B cell (primary cell): ENCODE measurements around the gene PBX1. TPM values are rescaled to one million over a fixed set of nuclear protein-coding genes. Genes with fewer than 3 reads are reported as not detected.

Experiments used
- ATAC-seq: fragments of 200-7000 bp; cut with Tn5 transposase; one replicate; pipeline ENCODE4 v1.10.0; 2021; ENCODE audit warnings: low read depth, mild to moderate bottlenecking, moderate number of reproducible peaks, moderate library complexity
- CTCF ChIA-PET: fragments of 350-600 bp; sonication (Branson Sonifier 250); formaldehyde crosslinking; loops from one replicate; lab custom pipeline; 2021; ENCODE audit warnings: antibody characterized with exemption, inconsistent platforms; lab: Charles Lee
- POLR2A ChIA-PET: fragments of 350-600 bp; sonication (Branson Sonifier 250); formaldehyde crosslinking; loops from one replicate; lab custom pipeline; 2021; ENCODE audit warnings: antibody characterized with exemption; lab: Charles Lee
- DNase-seq: peaks from one replicate; pipeline ENCODE4 v3.0.0; 2013
- H2AFZ ChIP-seq: 2 replicates; pipeline ENCODE4 v1.6.1; 2012; ENCODE audit warnings: mild to moderate bottlenecking, low read depth, low read length; ENCODE audit not compliant: insufficient read depth, poor library complexity, severe bottlenecking
- H3K27ac ChIP-seq, 2 donors: 1 replicate in 1 of 2; 2 replicates in 1 of 2; pipeline ENCODE4 v1.5.1; 2012 to 2013; ENCODE audit warnings: low read length in 2 of 2, mild to moderate bottlenecking in 2 of 2, moderate library complexity in 1 of 2
- H3K27me3 ChIP-seq, 4 experiments: fragments of 200-600 bp in 1 of 4; sonication (generic) in 1 of 4; replicated peaks in 1 of 4; 1 replicate in 2 of 4; 2 replicates in 2 of 4; pipeline versions ENCODE4 v1.6.1 to v1.7.0; 2013 to 2016; ENCODE audit warnings: low read length in 3 of 4, mild to moderate bottlenecking in 2 of 4, mixed read lengths in 1 of 4, moderate library complexity in 1 of 4; ENCODE audit not compliant: insufficient read depth in 4 of 4, control insufficient read depth in 3 of 4; ENCODE audit errors: control extremely low read depth in 1 of 4
- H3K36me3 ChIP-seq, 2 experiments: replicated peaks in 1 of 2; 1 replicate in 1 of 2; 2 replicates in 1 of 2; pipeline versions ENCODE4 v1.6.1 to v1.7.1; 2013; ENCODE audit warnings: low read length in 1 of 2; ENCODE audit not compliant: insufficient read depth in 2 of 2, control insufficient read depth in 1 of 2; ENCODE audit errors: control extremely low read depth in 1 of 2, extremely low read depth in 1 of 2
- H3K4me1 ChIP-seq, 2 donors: fragments of 200-600 bp in 1 of 2; sonication (generic) in 1 of 2; 1 replicate in 1 of 2; 2 replicates in 1 of 2; pipeline versions ENCODE4 v1.5.1 to v1.6.1; 2013 to 2017; ENCODE audit warnings: low read length in 2 of 2; ENCODE audit not compliant: control insufficient read depth in 2 of 2, insufficient read depth in 2 of 2
- H3K4me2 ChIP-seq: replicated peaks from 2 replicates; pipeline ENCODE3; 2012; ENCODE audit warnings: mild to moderate bottlenecking, low read depth, low read length; ENCODE audit not compliant: poor library complexity, severe bottlenecking
- H3K4me3 ChIP-seq, 5 experiments: fragments of 200-600 bp in 1 of 5; sonication (generic) in 1 of 5; 1 replicate in 3 of 5; 2 replicates in 2 of 5; pipeline versions ENCODE4 v1.5.1 to v1.7.0; 2011 to 2016; ENCODE audit warnings: low read length in 4 of 5, mild to moderate bottlenecking in 4 of 5, low read depth in 2 of 5, control low read depth in 1 of 5, moderate library complexity in 1 of 5; ENCODE audit not compliant: insufficient read depth in 1 of 5; ENCODE audit errors: control extremely low read depth in 1 of 5, extremely low read depth in 1 of 5
- H3K79me2 ChIP-seq: fragments of 200-600 bp; sonication (generic); one replicate; pipeline ENCODE4 v1.6.0; 2016; ENCODE audit warnings: low read length; ENCODE audit not compliant: control insufficient read depth, insufficient read depth
- H3K9ac ChIP-seq: fragments of 200-600 bp; sonication (generic); 2 replicates; pipeline ENCODE4 v1.6.1; 2017; ENCODE audit warnings: mild to moderate bottlenecking, low read length, moderate library complexity
- H3K9me3 ChIP-seq, 3 donors: one replicate each; pipeline versions ENCODE4 v1.6.1 to v1.7.1; 2013; ENCODE audit warnings: low read length in 2 of 3; ENCODE audit not compliant: control insufficient read depth in 2 of 3, insufficient read depth in 1 of 3; ENCODE audit errors: control extremely low read depth in 1 of 3
- H4K20me1 ChIP-seq: 2 replicates; pipeline ENCODE4 v1.6.0; 2012; ENCODE audit warnings: mild to moderate bottlenecking, low read length; ENCODE audit not compliant: insufficient read depth, control insufficient read depth, poor library complexity, severe bottlenecking
- H3K27ac Mint-ChIP-seq: one replicate; pipeline ENCODE4 v1.8.0; 2021; ENCODE audit warnings: mixed read lengths
- H3K27me3 Mint-ChIP-seq: one replicate; pipeline ENCODE4 v1.8.0; 2021; ENCODE audit warnings: mixed read lengths
- H3K4me1 Mint-ChIP-seq: one replicate; pipeline ENCODE4 v1.8.0; 2021; ENCODE audit warnings: mixed read lengths
- H3K4me3 Mint-ChIP-seq: one replicate; pipeline ENCODE4 v1.8.0; 2021; ENCODE audit warnings: mixed read lengths
- H3K9me3 Mint-ChIP-seq: one replicate; pipeline ENCODE4 v1.8.0; 2022; ENCODE audit warnings: mixed read lengths; ENCODE audit not compliant: insufficient read depth
- CTCF ChIP-seq: fragments of 200-600 bp; IDR thresholded peaks from one replicate; pipeline ENCODE4 v1.8.0; 2022; ENCODE audit warnings: antibody characterized with exemption, mild to moderate bottlenecking
- EZH2 ChIP-seq: IDR thresholded peaks from 2 replicates; pipeline ENCODE4 v1.6.1; 2012; ENCODE audit warnings: borderline replicate concordance, low read depth, mild to moderate bottlenecking, moderate library complexity, low read length; ENCODE audit not compliant: insufficient read depth, poor library complexity, severe bottlenecking
- WGBS: methylation state at CpG from one replicate; pipeline ENCODE4 v1.1.5; 2013; ENCODE audit warnings: missing lambda C conversion rate; ENCODE audit not compliant: insufficient coverage; 5-methylcytosine and 5-hydroxymethylcytosine counted together
- intact Hi-C: fragments of 100-400 bp; cut with micrococcal nuclease; formaldehyde crosslinking; loops from one replicate; pipeline ENCODE4 v1.10.0; 2022
- polyA plus RNA-seq: library from polyadenylated mRNA; depleted of rRNA; stranded (reverse); fragments of >200 nt; gene quantifications from 2 replicates; pipeline ENCODE4 v1.2.3, GENCODE V29; 2012
- total RNA-seq, 2 donors: library from RNA; stranded (reverse); fragments of 120-200 nt in 1 of 2; gene quantifications; 1 replicate in 1 of 2; 2 replicates in 1 of 2; pipeline versions ENCODE4 v1.2.3 to v1.2.4, GENCODE V29; 2013 to 2022

PBX1 gene
- total and polyA plus RNA-seq, 2 donors (not counting 1 experiment from before 2014, with no cell fraction given) = 0.32 TPM; not detected in 1

GRCh38 chr1:164601399-164602100 lies 42.6 kb downstream of the PBX1 start:
- H3K4me1 ChIP-seq = no peaks in the 10 kb centered on the region
- intact Hi-C loops = no loop called here
- H3K27ac ChIP-seq = no peak overlapping the region
- H3K4me1 Mint-ChIP-seq = no peaks in the 10 kb centered on the region
- H3K36me3 ChIP-seq = no peaks in the 10 kb centered on the region
- ATAC-seq = no peak
- H3K27me3 Mint-ChIP-seq = peaks cover 9% of the 10 kb centered on the region
- H3K4me3 Mint-ChIP-seq = no peak overlapping the region
- H3K4me2 ChIP-seq = no peak overlapping the region
- WGBS = 60% methylated on average over 1 of the region's 5 CpGs
- H4K20me1 ChIP-seq = no peaks in the 10 kb centered on the region
- no peak overlapping the region for H3K9ac ChIP-seq
- no peaks in the 10 kb centered on the region for H3K9me3 ChIP-seq
- ChIA-PET CTCF (interaction anchor here (0.6 kb wide), 1 partner anchor 48 kb away, joined by 6 read pairs; no protein-coding TSS in a partner anchor), POLR2A (no interaction called here)
- no peaks in the 10 kb centered on the region for H3K27me3 ChIP-seq
- no peak for DNase-seq
- no peaks in the 10 kb centered on the region for H3K9me3 Mint-ChIP-seq
- no peak overlapping the region for H3K4me3 ChIP-seq
- no peak overlapping the region for H2AFZ ChIP-seq
- no peak for TF ChIP-seq EZH2
- TF ChIP-seq CTCF = no peak
- no peak overlapping the region for H3K27ac Mint-ChIP-seq
- no peaks in the 10 kb centered on the region for H3K79me2 ChIP-seq

GRCh38 chr1:164602101-164602422 lies 43.1 kb downstream of the PBX1 start:
- Mint-ChIP-seq H3K27me3 (peaks cover 9% of the 10 kb centered on the region), H3K4me1 (no peaks in the 10 kb centered on the region), H3K4me3 (no peak overlapping the region), H3K9me3 (no peaks in the 10 kb centered on the region), H3K27ac (no peak overlapping the region)
- TF ChIP-seq CTCF (no peak), EZH2 (no peak)
- H3K9ac ChIP-seq = no peak overlapping the region
- no peak for DNase-seq
- ATAC-seq = no peak
- no peak overlapping the region for H3K4me2 ChIP-seq
- no peak overlapping the region for H3K27ac ChIP-seq
- no peaks in the 10 kb centered on the region for H4K20me1 ChIP-seq
- WGBS = no CpG with 5 or more reads among the region's 4 CpGs
- ChIA-PET CTCF (no interaction called here), POLR2A (no interaction called here)
- no peak overlapping the region for H2AFZ ChIP-seq
- no peaks in the 10 kb centered on the region for H3K9me3 ChIP-seq
- H3K36me3 ChIP-seq = no peaks in the 10 kb centered on the region
- H3K79me2 ChIP-seq = no peaks in the 10 kb centered on the region
- no peaks in the 10 kb centered on the region for H3K27me3 ChIP-seq
- no peaks in the 10 kb centered on the region for H3K4me1 ChIP-seq
- intact Hi-C loops = no loop called here
- H3K4me3 ChIP-seq = no peak overlapping the region
